ENCODE results near the gene LSM7.

The LSM7 gene

GRCh38 chr19:2305452-2306280 lies 22.7 kb downstream of the LSM7 start:
- no peaks in the 10 kb centered on the region for H3K9me3 ChIP-seq (ENCODE audit: severe bottlenecking)
- peaks cover 6% of the 10 kb centered on the region for H3K27me3 ChIP-seq (ENCODE audit: insufficient read depth, poor library complexity, severe bottlenecking)
- H3K4me3 ChIP-seq (ENCODE audit: severe bottlenecking) = no peak overlapping the region
- H3K27ac ChIP-seq (ENCODE audit: poor library complexity, severe bottlenecking) = no peak overlapping the region
- TF ChIP-seq CTCF (IDR thresholded peaks at IDR 0.05; ENCODE audit: poor library complexity, severe bottlenecking) = no peak
- no peaks in the 10 kb centered on the region for H3K36me3 ChIP-seq (ENCODE audit: low read depth)
- no peaks in the 10 kb centered on the region for H3K4me1 ChIP-seq (ENCODE audit: insufficient read depth, poor library complexity, severe bottlenecking)
- no peak for ATAC-seq (ENCODE audit: low read depth)
- DNase-seq (ENCODE audit: low spot score) = no peak

- ATAC-seq (ENCODE audit: low read depth) (no peak), DNase-seq (ENCODE audit: low spot score) (no peak)
- H3K4me1 ChIP-seq (ENCODE audit: insufficient read depth, poor library complexity, severe bottlenecking) = no peaks in the 10 kb centered on the region
- no peak for TF ChIP-seq CTCF (IDR thresholded peaks at IDR 0.05; ENCODE audit: poor library complexity, severe bottlenecking)
- H3K27ac ChIP-seq (ENCODE audit: poor library complexity, severe bottlenecking) = no peak overlapping the region
- no peaks in the 10 kb centered on the region for H3K36me3 ChIP-seq (ENCODE audit: low read depth)
- H3K4me3 ChIP-seq (ENCODE audit: severe bottlenecking) = no peak overlapping the region
- H3K27me3 ChIP-seq (ENCODE audit: insufficient read depth, poor library complexity, severe bottlenecking) = peaks cover 6% of the 10 kb centered on the region
- no peaks in the 10 kb centered on the region for H3K9me3 ChIP-seq (ENCODE audit: severe bottlenecking)
Measured at GRCh38 chr19:2303211-2303798, 25.1 kb downstream of the LSM7 start.

GRCh38 chr19:2302319-2303210 lies 25.8 kb downstream of the LSM7 start:
- no peaks in the 10 kb centered on the region for H3K4me1 ChIP-seq (ENCODE audit: insufficient read depth, poor library complexity, severe bottlenecking)
- no peak for TF ChIP-seq CTCF (IDR thresholded peaks at IDR 0.05; ENCODE audit: poor library complexity, severe bottlenecking)
- no peak for DNase-seq (ENCODE audit: low spot score)
- peaks cover 4% of the 10 kb centered on the region for H3K27me3 ChIP-seq (ENCODE audit: insufficient read depth, poor library complexity, severe bottlenecking)
- no peaks in the 10 kb centered on the region for H3K9me3 ChIP-seq (ENCODE audit: severe bottlenecking)
- ATAC-seq (ENCODE audit: low read depth) = no peak
- H3K36me3 ChIP-seq (ENCODE audit: low read depth) = no peaks in the 10 kb centered on the region
- H3K4me3 ChIP-seq (ENCODE audit: severe bottlenecking) = no peak overlapping the region
- H3K27ac ChIP-seq (ENCODE audit: poor library complexity, severe bottlenecking) = no peak overlapping the region

- H3K9me3 ChIP-seq (ENCODE audit: severe bottlenecking) = no peaks in the 10 kb centered on the region
- ATAC-seq (ENCODE audit: low read depth) (no peak), DNase-seq (ENCODE audit: low spot score) (no peak)
- no peak overlapping the region for H3K27ac ChIP-seq (ENCODE audit: poor library complexity, severe bottlenecking)
- no peaks in the 10 kb centered on the region for H3K27me3 ChIP-seq (ENCODE audit: insufficient read depth, poor library complexity, severe bottlenecking)
- no peaks in the 10 kb centered on the region for H3K4me1 ChIP-seq (ENCODE audit: insufficient read depth, poor library complexity, severe bottlenecking)
- no peak overlapping the region for H3K4me3 ChIP-seq (ENCODE audit: severe bottlenecking)
- TF ChIP-seq CTCF (IDR thresholded peaks at IDR 0.05; ENCODE audit: poor library complexity, severe bottlenecking) = no peak
- H3K36me3 ChIP-seq (ENCODE audit: low read depth) = no peaks in the 10 kb centered on the region
Measured at GRCh38 chr19:2300533-2300932, 27.9 kb downstream of the LSM7 start.
